Measurements from ENCODE around the gene PDGFRB. TPM values are rescaled to one million over a fixed set of nuclear protein-coding genes. Genes with fewer than 3 reads are reported as not detected.

The PDGFRB gene
- polyA plus RNA-seq, 4 donors = 0.45 to 31.6 (median 11.8) TPM

DNA sequence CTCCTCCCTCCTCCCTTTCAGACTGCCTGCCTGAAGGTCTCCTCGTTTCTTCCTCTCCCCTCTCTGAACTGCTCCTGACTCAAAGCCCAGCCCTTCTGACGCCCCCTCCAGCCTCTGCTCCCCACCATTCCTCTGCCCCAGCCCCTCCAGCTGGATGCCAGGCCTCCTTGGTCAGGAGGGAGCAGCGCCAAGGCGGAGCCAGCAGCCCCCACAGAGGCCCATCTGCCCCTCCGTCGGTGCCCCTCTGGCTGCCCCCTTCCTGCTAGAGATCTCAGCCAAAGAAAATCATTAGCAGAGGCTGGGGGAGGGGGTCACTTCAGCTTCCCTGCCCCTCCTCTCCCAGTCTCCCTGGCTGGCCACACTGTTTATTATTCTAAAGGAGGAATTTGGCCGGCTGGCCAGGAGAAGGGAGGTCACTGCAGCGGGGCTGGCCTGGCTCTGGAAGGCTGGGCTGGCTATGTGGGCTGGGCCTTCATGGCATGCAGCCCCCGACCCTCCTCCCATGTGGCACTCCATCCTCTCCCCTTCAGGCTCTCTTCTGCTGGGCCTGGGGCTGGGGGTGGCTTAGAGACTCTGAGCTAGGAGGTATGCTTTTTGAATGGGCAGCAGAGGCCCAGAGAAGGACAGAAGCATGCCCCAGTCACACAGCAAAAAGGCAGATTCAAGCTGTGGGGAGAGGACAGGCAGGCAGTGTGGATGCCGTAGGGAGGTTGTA, 16.9 kb downstream of the PDGFRB start:
- peak in 1 of 2 donors; percentile 48 for DNase-seq
- FAIRE-seq = no peak
- H3K4me1 ChIP-seq (ENCODE audit: control insufficient read depth in 3 of 3, insufficient read depth in 2 of 3, low read depth in 1 of 3, low read length in 2 of 3) = peaks cover 0 to 60% (median 0%) of the 10 kb centered on the region in 3 donors

DNA sequence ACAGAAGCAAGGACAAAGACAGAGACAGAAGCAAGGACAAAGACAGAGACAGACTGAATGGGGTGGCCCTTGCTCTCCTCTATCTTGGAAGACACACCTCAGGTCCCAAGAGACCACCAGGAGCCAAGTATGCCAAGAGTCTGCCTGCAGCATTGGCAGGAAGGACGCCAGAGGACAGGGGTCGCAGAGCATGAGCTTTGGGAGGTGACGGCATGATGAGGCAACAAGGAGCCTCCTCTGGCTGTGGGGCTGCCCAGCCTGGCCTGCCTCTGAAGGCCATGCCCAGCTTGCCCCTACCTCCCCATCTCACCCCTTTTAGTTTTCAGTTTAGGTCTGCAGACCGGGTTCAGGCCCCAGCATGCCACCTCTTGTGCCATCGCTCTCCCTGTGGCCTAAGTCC, 17.6 kb downstream of the PDGFRB start:
- FAIRE-seq (no peak), DNase-seq (no peak)
- Histone ChIP-seq H3K27ac (ENCODE audit: low read depth in 1 of 3, low read length in 2 of 3) (peak overlapping the region in 2 of 3 donors; percentile 80 to 82), H3K36me3 (ENCODE audit: control insufficient read depth in 3 of 3, insufficient read depth in 2 of 3, low read depth in 1 of 3, low read length in 3 of 3) (peaks cover 0 to 22% (median 0%) of the 10 kb centered on the region in 3 donors), H3K9me3 (ENCODE audit: control insufficient read depth in 2 of 2, insufficient read depth in 1 of 2, low read depth in 1 of 2, low read length in 1 of 2) (no peaks in the 10 kb centered on the region), H3K4me3 (ENCODE audit: low read depth in 1 of 3, low read length in 3 of 3) (no peak overlapping the region), H3K4me1 (ENCODE audit: control insufficient read depth in 3 of 3, insufficient read depth in 2 of 3, low read depth in 1 of 3, low read length in 2 of 3) (peaks cover 0 to 52% (median 0%) of the 10 kb centered on the region in 3 donors), H3K27me3 (ENCODE audit: control insufficient read depth in 3 of 3, insufficient read depth in 3 of 3, low read length in 3 of 3) (no peaks in the 10 kb centered on the region)
- WGBS, 3 donors = 72 to 80% (median 77%) methylated on average over 5 of the region's 5 CpGs

More for the DNA sequence above, 16.9 kb downstream of the PDGFRB start:
- Histone ChIP-seq H3K9me3 (ENCODE audit: control insufficient read depth in 2 of 2, insufficient read depth in 1 of 2, low read depth in 1 of 2, low read length in 1 of 2) (no peaks in the 10 kb centered on the region), H3K27ac (ENCODE audit: low read depth in 1 of 3, low read length in 2 of 3) (peak overlapping the region in 2 of 3 donors; percentile 80 to 82), H3K4me3 (ENCODE audit: low read depth in 1 of 3, low read length in 3 of 3) (no peak overlapping the region), H3K36me3 (ENCODE audit: control insufficient read depth in 3 of 3, insufficient read depth in 2 of 3, low read depth in 1 of 3, low read length in 3 of 3) (peaks cover 0 to 16% (median 0%) of the 10 kb centered on the region in 3 donors), H3K27me3 (ENCODE audit: control insufficient read depth in 3 of 3, insufficient read depth in 3 of 3, low read length in 3 of 3) (no peaks in the 10 kb centered on the region)
- 51 to 67% (median 59%) methylated on average over 9 to 10 of the region's 10 CpGs for WGBS, 3 donors

- H3K36me3 ChIP-seq (ENCODE audit: control insufficient read depth in 3 of 3, insufficient read depth in 2 of 3, low read depth in 1 of 3, low read length in 3 of 3) = peaks cover 0 to 27% (median 0%) of the 10 kb centered on the region in 3 donors
- no peaks in the 10 kb centered on the region for H3K9me3 ChIP-seq (ENCODE audit: control insufficient read depth in 2 of 2, insufficient read depth in 1 of 2, low read depth in 1 of 2, low read length in 1 of 2)
- WGBS, 3 donors = 52 to 60% (median 59%) methylated on average over 11 to 12 of the region's 12 CpGs
- no peak overlapping the region for H3K4me3 ChIP-seq (ENCODE audit: low read depth in 1 of 3, low read length in 3 of 3)
- FAIRE-seq (no peak), DNase-seq (no peak)
- peaks cover 0 to 49% (median 0%) of the 10 kb centered on the region in 3 donors for H3K4me1 ChIP-seq (ENCODE audit: control insufficient read depth in 3 of 3, insufficient read depth in 2 of 3, low read depth in 1 of 3, low read length in 2 of 3)
- H3K27me3 ChIP-seq (ENCODE audit: control insufficient read depth in 3 of 3, insufficient read depth in 3 of 3, low read length in 3 of 3) = no peaks in the 10 kb centered on the region
- peak overlapping the region in 2 of 3 donors; percentile 80 to 82 for H3K27ac ChIP-seq (ENCODE audit: low read depth in 1 of 3, low read length in 2 of 3)
Observed at GRCh38 chr5:150137168-150137957, 18.3 kb downstream of the PDGFRB start.

- H3K9me3 ChIP-seq (ENCODE audit: control insufficient read depth in 2 of 2, insufficient read depth in 1 of 2, low read depth in 1 of 2, low read length in 1 of 2) = no peaks in the 10 kb centered on the region
- peak overlapping the region in 1 of 3 donors; percentile 47 for H3K27ac ChIP-seq (ENCODE audit: low read depth in 1 of 3, low read length in 2 of 3)
- H3K4me1 ChIP-seq (ENCODE audit: control insufficient read depth in 3 of 3, insufficient read depth in 2 of 3, low read depth in 1 of 3, low read length in 2 of 3) = peaks cover 0 to 41% (median 0%) of the 10 kb centered on the region in 3 donors
- peaks cover 0 to 27% (median 0%) of the 10 kb centered on the region in 3 donors for H3K36me3 ChIP-seq (ENCODE audit: control insufficient read depth in 3 of 3, insufficient read depth in 2 of 3, low read depth in 1 of 3, low read length in 3 of 3)
- no peaks in the 10 kb centered on the region for H3K27me3 ChIP-seq (ENCODE audit: control insufficient read depth in 3 of 3, insufficient read depth in 3 of 3, low read length in 3 of 3)
- no peak overlapping the region for H3K4me3 ChIP-seq (ENCODE audit: low read depth in 1 of 3, low read length in 3 of 3)
- DNase-seq = no peak
- 76 to 88% (median 83%) methylated on average over 16 of the region's 16 CpGs for WGBS, 3 donors
- FAIRE-seq = no peak
Observed at GRCh38 chr5:150136305-150137167, 19.1 kb downstream of the PDGFRB start.

GRCh38 chr5:150135557-150136304, 19.9 kb downstream of the PDGFRB start:
- H3K27ac ChIP-seq (ENCODE audit: low read depth in 1 of 3, low read length in 2 of 3) = no peak overlapping the region
- H3K4me3 ChIP-seq (ENCODE audit: low read depth in 1 of 3, low read length in 3 of 3) = no peak overlapping the region
- DNase-seq = no peak
- FAIRE-seq = no peak
- no peaks in the 10 kb centered on the region for H3K9me3 ChIP-seq (ENCODE audit: control insufficient read depth in 2 of 2, insufficient read depth in 1 of 2, low read depth in 1 of 2, low read length in 1 of 2)
- no peaks in the 10 kb centered on the region for H3K27me3 ChIP-seq (ENCODE audit: control insufficient read depth in 3 of 3, insufficient read depth in 3 of 3, low read length in 3 of 3)
- WGBS, 3 donors = 80 to 88% (median 83%) methylated on average over 21 of the region's 21 CpGs
- peaks cover 0 to 32% (median 0%) of the 10 kb centered on the region in 3 donors for H3K36me3 ChIP-seq (ENCODE audit: control insufficient read depth in 3 of 3, insufficient read depth in 2 of 3, low read depth in 1 of 3, low read length in 3 of 3)
- H3K4me1 ChIP-seq (ENCODE audit: control insufficient read depth in 3 of 3, insufficient read depth in 2 of 3, low read depth in 1 of 3, low read length in 2 of 3) = peaks cover 0 to 36% (median 0%) of the 10 kb centered on the region in 3 donors

DNA sequence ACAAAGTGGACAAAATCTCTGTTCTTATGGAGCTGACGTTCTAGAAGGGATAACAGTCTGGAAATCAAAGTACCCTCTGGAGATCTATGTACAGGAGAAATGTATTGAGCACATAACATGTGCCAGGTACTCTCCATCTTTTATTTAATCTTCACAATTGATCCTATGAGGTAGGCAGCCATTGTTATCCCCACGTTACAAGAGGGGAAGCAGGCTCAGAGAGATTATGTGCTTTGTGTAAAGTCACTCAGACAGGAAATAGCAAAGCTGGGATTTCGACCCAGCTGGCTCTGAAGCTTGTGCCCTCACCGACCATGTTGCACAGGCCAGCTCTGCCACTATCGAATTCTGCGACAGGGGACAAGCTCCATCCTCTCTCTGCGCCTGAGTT, 21.5 kb downstream of the PDGFRB start:
- Histone ChIP-seq H3K27ac (ENCODE audit: low read depth in 1 of 3, low read length in 2 of 3) (no peak overlapping the region), H3K4me1 (ENCODE audit: control insufficient read depth in 3 of 3, insufficient read depth in 2 of 3, low read depth in 1 of 3, low read length in 2 of 3) (peaks cover 0 to 31% (median 0%) of the 10 kb centered on the region in 3 donors), H3K27me3 (ENCODE audit: control insufficient read depth in 3 of 3, insufficient read depth in 3 of 3, low read length in 3 of 3) (no peaks in the 10 kb centered on the region), H3K9me3 (ENCODE audit: control insufficient read depth in 2 of 2, insufficient read depth in 1 of 2, low read depth in 1 of 2, low read length in 1 of 2) (no peaks in the 10 kb centered on the region), H3K4me3 (ENCODE audit: low read depth in 1 of 3, low read length in 3 of 3) (no peak overlapping the region), H3K36me3 (ENCODE audit: control insufficient read depth in 3 of 3, insufficient read depth in 2 of 3, low read depth in 1 of 3, low read length in 3 of 3) (peaks cover 0 to 44% (median 0%) of the 10 kb centered on the region in 3 donors)
- 63 to 80% (median 69%) methylated on average over 7 of the region's 7 CpGs for WGBS, 3 donors
- no peak for DNase-seq
- FAIRE-seq = no peak

- 78 to 85% (median 85%) methylated on average over 16 of the region's 16 CpGs for WGBS, 3 donors
- no peak for FAIRE-seq
Observed at GRCh38 chr5:150133581-150134197, 22.0 kb downstream of the PDGFRB start.

More at GRCh38 chr5:150133581-150134197, 22.0 kb downstream of the PDGFRB start:
- Histone ChIP-seq H3K36me3 (ENCODE audit: control insufficient read depth in 3 of 3, insufficient read depth in 2 of 3, low read depth in 1 of 3, low read length in 3 of 3) (peaks cover 0 to 44% (median 0%) of the 10 kb centered on the region in 3 donors), H3K27me3 (ENCODE audit: control insufficient read depth in 3 of 3, insufficient read depth in 3 of 3, low read length in 3 of 3) (no peaks in the 10 kb centered on the region), H3K4me1 (ENCODE audit: control insufficient read depth in 3 of 3, insufficient read depth in 2 of 3, low read depth in 1 of 3, low read length in 2 of 3) (peaks cover 0 to 26% (median 0%) of the 10 kb centered on the region in 3 donors), H3K27ac (ENCODE audit: low read depth in 1 of 3, low read length in 2 of 3) (no peak overlapping the region), H3K9me3 (ENCODE audit: control insufficient read depth in 2 of 2, insufficient read depth in 1 of 2, low read depth in 1 of 2, low read length in 1 of 2) (no peaks in the 10 kb centered on the region), H3K4me3 (ENCODE audit: low read depth in 1 of 3, low read length in 3 of 3) (no peak overlapping the region)
- DNase-seq = no peak
